Neuronal stem cell (in vitro differentiated cells): ENCODE measurements around the gene GRIP2.

Source experiments
- DNase-seq: peaks from one replicate; pipeline ENCODE4 v3.0.0-alpha.2; 2013; ENCODE audit warnings: low spot score
- H2AFZ ChIP-seq: one replicate; pipeline ENCODE4 v1.6.1; 2013; ENCODE audit warnings: mild to moderate bottlenecking, low read length, inconsistent platforms
- H2AK5ac ChIP-seq: 2 replicates; pipeline ENCODE4 v1.6.1; 2013; ENCODE audit warnings: low read depth, mild to moderate bottlenecking, inconsistent platforms, low read length, moderate library complexity, mixed read lengths
- H2BK120ac ChIP-seq: 2 replicates; pipeline ENCODE4 v1.6.1; 2013; ENCODE audit warnings: low read depth, mild to moderate bottlenecking, inconsistent platforms, low read length, moderate library complexity, mixed read lengths
- H2BK12ac ChIP-seq: one replicate; pipeline ENCODE4 v1.6.1; 2013; ENCODE audit warnings: low read length, inconsistent platforms
- H2BK15ac ChIP-seq: 2 replicates; pipeline ENCODE4 v1.6.1; 2013; ENCODE audit warnings: mild to moderate bottlenecking, low read length, inconsistent platforms, mixed read lengths
- H2BK5ac ChIP-seq: one replicate; pipeline ENCODE4 v1.6.1; 2013; ENCODE audit warnings: inconsistent platforms, mild to moderate bottlenecking, low read length, moderate library complexity
- H3K14ac ChIP-seq: one replicate; pipeline ENCODE4 v1.6.1; 2013; ENCODE audit warnings: low read length, inconsistent platforms
- H3K18ac ChIP-seq: 2 replicates; pipeline ENCODE4 v1.6.1; 2013; ENCODE audit warnings: low read length, inconsistent platforms
- H3K23ac ChIP-seq: 2 replicates; pipeline ENCODE4 v1.6.1; 2013; ENCODE audit warnings: low read depth, mild to moderate bottlenecking, mixed read lengths, low read length, inconsistent platforms; ENCODE audit not compliant: poor library complexity
- H3K27ac ChIP-seq: replicated peaks from 3 replicates; pipeline ENCODE4 v1.5.1; 2013; ENCODE audit warnings: low read length, inconsistent platforms
- H3K27me3 ChIP-seq, 3 experiments: 2 replicates each; pipeline ENCODE4 v1.6.1; 2013; ENCODE audit warnings: low read length in 3 of 3, mild to moderate bottlenecking in 2 of 3, inconsistent platforms in 1 of 3, low read depth in 1 of 3, mixed read lengths in 1 of 3, moderate library complexity in 1 of 3; ENCODE audit not compliant: control insufficient read depth in 3 of 3, insufficient read depth in 3 of 3
- H3K36me3 ChIP-seq, 2 donors: replicated peaks in 1 of 2; 2 replicates each; pipeline ENCODE4 v1.6.1; 2013; ENCODE audit warnings: low read length in 2 of 2; ENCODE audit not compliant: control insufficient read depth in 2 of 2, insufficient read depth in 2 of 2
- H3K4ac ChIP-seq: 2 replicates; pipeline ENCODE4 v1.6.1; 2013; ENCODE audit warnings: inconsistent platforms, mild to moderate bottlenecking, low read length, moderate library complexity
- H3K4me1 ChIP-seq, 2 donors: 1 replicate in 1 of 2; 2 replicates in 1 of 2; pipeline ENCODE4 v1.6.1; 2013; ENCODE audit warnings: low read length in 2 of 2, low read depth in 1 of 2; ENCODE audit not compliant: control insufficient read depth in 2 of 2, insufficient read depth in 1 of 2
- H3K4me2 ChIP-seq: one replicate; pipeline ENCODE4 v1.6.1; 2013; ENCODE audit warnings: mild to moderate bottlenecking, low read length, inconsistent platforms; ENCODE audit not compliant: insufficient read depth, poor library complexity, severe bottlenecking
- H3K4me3 ChIP-seq, 2 donors: 2 replicates each; pipeline ENCODE4 v1.5.1; 2013; ENCODE audit warnings: low read length in 2 of 2, mild to moderate bottlenecking in 2 of 2, inconsistent platforms in 1 of 2, moderate library complexity in 1 of 2
- H3K79me1 ChIP-seq: one replicate; pipeline ENCODE4 v1.6.1; 2013; ENCODE audit warnings: low read depth, mild to moderate bottlenecking, inconsistent platforms, low read length, moderate library complexity
- H3K9ac ChIP-seq: one replicate; pipeline ENCODE4 v1.6.1; 2013; ENCODE audit warnings: mild to moderate bottlenecking, low read depth, low read length, inconsistent platforms; ENCODE audit not compliant: poor library complexity
- H3K9me3 ChIP-seq, 2 donors: replicated peaks in 1 of 2; 2 replicates each; pipeline versions ENCODE3 to v1.6.1; 2013; ENCODE audit warnings: low read length in 2 of 2, mild to moderate bottlenecking in 2 of 2, inconsistent platforms in 1 of 2, low read depth in 1 of 2, mixed read lengths in 1 of 2, moderate library complexity in 1 of 2; ENCODE audit not compliant: control insufficient read depth in 2 of 2, insufficient read depth in 1 of 2
- H4K8ac ChIP-seq: one replicate; pipeline ENCODE4 v1.6.1; 2013; ENCODE audit warnings: low read depth, mild to moderate bottlenecking, inconsistent platforms, low read length, moderate library complexity
- H4K91ac ChIP-seq: one replicate; pipeline ENCODE4 v1.6.1; 2013; ENCODE audit warnings: low read length, low read depth, mild to moderate bottlenecking, inconsistent platforms; ENCODE audit not compliant: poor library complexity
- WGBS, 2 donors: extraction: QIAGEN DNeasy Blood & Tissue Kit; methylation state at CpG; one replicate each; pipeline ENCODE4 v1.1.7; 2013; ENCODE audit warnings: missing lambda C conversion rate in 2 of 2, mixed read lengths in 1 of 2; ENCODE audit not compliant: insufficient read length in 2 of 2, insufficient replicate concordance in 1 of 2; ENCODE audit errors: extremely low coverage in 2 of 2; 5-methylcytosine and 5-hydroxymethylcytosine counted together

GRIP2 gene

DNA sequence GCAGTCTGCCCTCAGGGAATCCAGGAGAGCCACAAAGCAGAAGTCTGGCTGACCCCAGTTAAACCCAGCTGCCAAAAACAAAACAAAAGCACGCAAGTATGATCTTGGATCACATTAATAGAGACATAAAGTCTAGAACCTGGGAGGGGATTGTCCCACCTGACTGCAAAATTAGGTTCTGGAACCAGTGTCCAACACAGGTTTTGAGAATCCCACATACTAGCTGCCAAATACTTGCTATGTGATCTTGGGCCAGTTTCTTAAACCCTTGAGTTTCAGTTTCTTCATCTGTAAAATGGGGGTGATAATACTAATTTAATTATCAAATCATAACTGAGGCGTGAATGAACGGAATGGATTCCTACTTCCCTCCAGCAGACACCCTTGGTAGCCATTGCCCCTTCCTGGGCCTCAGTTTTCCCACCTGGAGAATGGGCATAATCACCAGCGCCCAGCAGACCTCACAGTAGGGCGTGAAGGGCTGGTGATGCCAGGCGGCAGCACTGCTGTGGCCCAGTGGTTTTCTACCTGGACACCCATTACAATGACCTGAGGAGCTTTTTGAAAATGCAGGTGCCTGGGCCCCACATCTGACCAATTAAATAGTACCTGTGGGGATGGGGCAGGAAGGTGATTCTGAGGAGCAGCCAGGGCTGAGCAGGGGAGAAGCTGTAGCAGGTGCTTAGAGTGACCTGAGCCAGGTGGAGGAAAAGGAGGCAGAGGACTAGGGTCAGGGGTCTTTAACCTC lies 32.2 kb downstream of the GRIP2 start:
- H3K27ac ChIP-seq = no peak overlapping the region
- H3K79me1 ChIP-seq = peaks cover 2% of the 10 kb centered on the region
- peaks cover 3 to 5% of the 10 kb centered on the region in 2 donors for H3K9me3 ChIP-seq
- no peak overlapping the region for H3K23ac ChIP-seq
- no peak overlapping the region for H2BK12ac ChIP-seq
- no peak overlapping the region for H2AK5ac ChIP-seq
- no peak overlapping the region for H2BK120ac ChIP-seq
- no peak overlapping the region for H3K4ac ChIP-seq
- H2AFZ ChIP-seq = no peak overlapping the region
- H3K36me3 ChIP-seq = peaks cover 0 to 2% of the 10 kb centered on the region in 2 donors
- no peak overlapping the region for H3K4me2 ChIP-seq
- H2BK5ac ChIP-seq = peak overlapping the region; percentile 71
- no peak overlapping the region for H4K8ac ChIP-seq
- no peak overlapping the region for H3K14ac ChIP-seq
- no peak overlapping the region for H4K91ac ChIP-seq
- no peak overlapping the region for H3K4me3 ChIP-seq
- no peak overlapping the region for H2BK15ac ChIP-seq
- no peak for DNase-seq
- no CpG with 5 or more reads among the region's 6 CpGs for WGBS, 2 donors
- no peak overlapping the region for H3K9ac ChIP-seq
- H3K4me1 ChIP-seq = peaks cover 0 to 3% of the 10 kb centered on the region in 2 donors
- peaks cover 0 to 21% (median 4%) of the 10 kb centered on the region in 3 experiments for H3K27me3 ChIP-seq
- H3K18ac ChIP-seq = peak overlapping the region; percentile 41

- WGBS, 2 donors = no CpG with 5 or more reads among the region's 13 CpGs
Measured at GRCh38 chr3:14507305-14507741, 32.8 kb downstream of the GRIP2 start.

DNA sequence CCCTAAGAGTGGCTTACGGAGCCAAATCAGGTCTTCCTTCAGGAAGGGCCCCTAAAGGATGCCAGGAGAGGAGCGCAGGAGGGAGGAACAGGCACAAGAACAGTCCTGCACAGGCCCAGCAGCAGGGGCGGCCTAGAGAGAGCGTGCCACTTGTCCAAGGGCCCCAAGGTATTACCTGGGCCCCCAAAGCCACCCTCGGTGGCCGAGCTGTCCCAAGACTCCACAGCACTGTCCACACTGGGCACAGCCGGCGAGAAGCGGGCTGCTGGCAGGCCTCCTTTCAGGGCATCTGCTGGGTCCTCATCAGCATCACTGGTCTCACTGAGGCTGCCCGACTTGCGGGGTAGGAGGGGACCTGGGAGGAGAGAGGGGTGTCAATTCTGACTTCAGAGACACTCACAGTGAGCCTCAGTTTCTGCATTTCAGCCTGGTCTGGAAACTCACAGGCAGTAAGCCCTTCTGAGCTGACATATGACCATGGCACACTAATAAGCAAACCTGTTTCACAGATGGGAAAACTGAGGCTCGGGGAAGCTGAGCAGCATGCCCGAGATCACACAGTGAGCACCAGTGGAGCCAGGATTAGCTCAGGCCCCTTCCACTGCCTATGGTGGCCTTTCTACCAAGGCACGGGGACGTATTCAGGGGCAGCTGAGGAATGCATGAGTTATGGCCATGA lies 33.4 kb downstream of the GRIP2 start:
- Histone ChIP-seq H3K9me3 (peaks cover 6 to 7% of the 10 kb centered on the region in 2 donors), H3K27ac (no peak overlapping the region), H3K9ac (no peak overlapping the region), H3K18ac (peak overlapping the region; percentile 12), H3K4ac (no peak overlapping the region), H2AFZ (no peak overlapping the region), H3K4me3 (no peak overlapping the region), H3K14ac (no peak overlapping the region), H2BK12ac (no peak overlapping the region), H2BK15ac (no peak overlapping the region), H4K8ac (no peak overlapping the region), H3K4me1 (peaks cover 0 to 3% of the 10 kb centered on the region in 2 donors), H3K27me3 (peaks cover 0 to 16% (median 4%) of the 10 kb centered on the region in 3 experiments), H2BK5ac (peak overlapping the region; percentile 71), H2AK5ac (peak overlapping the region; percentile 65), H4K91ac (no peak overlapping the region), H3K36me3 (peaks cover 0 to 3% of the 10 kb centered on the region in 2 donors), H3K23ac (no peak overlapping the region), H3K79me1 (peaks cover 2% of the 10 kb centered on the region), H3K4me2 (no peak overlapping the region), H2BK120ac (no peak overlapping the region)
- DNase-seq = no peak
- WGBS, 2 donors = no CpG with 5 or more reads among the region's 15 CpGs

More at GRCh38 chr3:14507305-14507741, 32.8 kb downstream of the GRIP2 start:
- Histone ChIP-seq H3K27ac (no peak overlapping the region), H4K91ac (no peak overlapping the region), H2BK12ac (no peak overlapping the region), H3K9me3 (peaks cover 4 to 6% of the 10 kb centered on the region in 2 donors), H2BK120ac (no peak overlapping the region), H3K9ac (no peak overlapping the region), H3K23ac (no peak overlapping the region), H3K36me3 (peaks cover 0 to 3% of the 10 kb centered on the region in 2 donors), H2AFZ (no peak overlapping the region), H2AK5ac (peak overlapping the region; percentile 51), H3K4me2 (no peak overlapping the region), H2BK15ac (no peak overlapping the region), H4K8ac (no peak overlapping the region), H3K18ac (peak overlapping the region; percentile 41), H3K27me3 (peaks cover 0 to 18% (median 4%) of the 10 kb centered on the region in 3 experiments), H3K4me1 (peaks cover 0 to 3% of the 10 kb centered on the region in 2 donors), H3K4ac (no peak overlapping the region), H3K14ac (no peak overlapping the region), H3K4me3 (no peak overlapping the region), H2BK5ac (peak overlapping the region; percentile 71), H3K79me1 (peaks cover 2% of the 10 kb centered on the region)
- DNase-seq = no peak
